ENCODE measurements around the gene IRF7.

GRCh38 chr11:568306-569157 is 47.2 kb downstream of the IRF7 start:
- TF ChIP-seq EZH2 (optimal IDR thresholded peaks at IDR 0.05; ENCODE audit: low read depth, low read length) (no peak), EZH2phosphoT487 (IDR thresholded peaks at IDR 0.05; ENCODE audit: low read length) (no peak), CTCF (IDR thresholded peaks at IDR 0.05; ENCODE audit: low read length) (no peak)
